ENCODE results near the gene KRT71. TPM values are rescaled to one million over a fixed set of nuclear protein-coding genes. Genes with fewer than 3 reads are reported as not detected.
"Not testable (repeated sequence)": the region's sequence is repeated elsewhere in the genome, so short reads cannot be mapped to it uniquely, and the experiment has no call there.

Gene KRT71
- total RNA-seq, 2 experiments from 2014 or later, result not detected

DNA sequence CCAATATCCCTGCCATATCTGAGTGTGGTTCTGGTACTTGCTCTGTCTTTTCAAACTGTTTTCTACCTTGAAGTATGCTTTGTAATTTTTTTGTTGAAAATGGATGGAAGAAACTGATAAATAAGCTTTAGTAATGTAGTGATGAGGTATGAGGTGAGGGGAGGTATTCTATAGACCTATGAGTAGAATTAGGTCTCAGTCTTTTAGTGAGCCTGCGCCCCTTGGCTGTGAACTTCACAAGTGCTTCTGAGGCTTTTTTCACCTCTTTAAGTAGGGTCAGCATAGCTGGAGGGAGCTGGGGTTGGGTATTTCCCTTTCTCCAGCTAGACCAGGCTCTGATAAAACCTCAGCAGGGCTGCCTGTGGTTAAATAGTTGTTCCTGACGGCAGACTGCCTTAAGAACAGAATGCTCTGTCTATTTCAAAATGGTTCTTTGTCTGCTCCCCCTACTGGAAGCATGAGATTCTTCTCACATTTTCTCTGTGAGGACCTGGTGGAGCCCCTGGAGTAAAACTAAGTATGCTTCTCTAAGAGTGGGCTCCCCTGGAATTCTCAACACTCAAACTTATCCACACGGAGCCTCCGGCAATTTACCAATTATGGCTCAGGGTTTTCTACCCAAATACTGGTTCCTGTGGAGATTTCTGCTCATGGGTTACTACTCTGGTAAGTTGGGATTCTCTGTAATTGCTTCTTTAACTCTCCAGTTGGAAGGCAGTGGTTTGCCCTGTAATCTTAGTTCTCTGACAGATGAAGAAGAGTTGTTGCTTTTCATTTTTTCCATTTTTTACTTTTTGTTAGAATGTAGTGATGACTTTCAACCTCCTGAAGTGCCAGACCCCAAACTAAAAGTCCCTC is 45.9 kb downstream of the KRT71 start:
- intact Hi-C loops (cut with micrococcal nuclease), result no loop called here
- Mint-ChIP-seq H3K27me3 (peaks cover 31% of the 10 kb centered on the region), H3K27ac (no peak overlapping the region), H3K36me3 (ENCODE audit: low read depth) (no peaks in the 10 kb centered on the region), H3K4me1 (ENCODE audit: low read depth) (no peaks in the 10 kb centered on the region), H3K4me3 (no peak overlapping the region), H3K9me3 (peaks cover 6% of the 10 kb centered on the region)
- ChIA-PET CTCF (interaction anchor here (0.6 to 1.4 kb wide), 9 partner anchors 23 to 474 kb away, joined by 3 to 4 read pairs (median 3); no protein-coding TSS in a partner anchor), POLR2A (no interaction called here)
- ATAC-seq (peak; percentile 37), DNase-seq (no peak)
- TF ChIP-seq, protein P1, sequence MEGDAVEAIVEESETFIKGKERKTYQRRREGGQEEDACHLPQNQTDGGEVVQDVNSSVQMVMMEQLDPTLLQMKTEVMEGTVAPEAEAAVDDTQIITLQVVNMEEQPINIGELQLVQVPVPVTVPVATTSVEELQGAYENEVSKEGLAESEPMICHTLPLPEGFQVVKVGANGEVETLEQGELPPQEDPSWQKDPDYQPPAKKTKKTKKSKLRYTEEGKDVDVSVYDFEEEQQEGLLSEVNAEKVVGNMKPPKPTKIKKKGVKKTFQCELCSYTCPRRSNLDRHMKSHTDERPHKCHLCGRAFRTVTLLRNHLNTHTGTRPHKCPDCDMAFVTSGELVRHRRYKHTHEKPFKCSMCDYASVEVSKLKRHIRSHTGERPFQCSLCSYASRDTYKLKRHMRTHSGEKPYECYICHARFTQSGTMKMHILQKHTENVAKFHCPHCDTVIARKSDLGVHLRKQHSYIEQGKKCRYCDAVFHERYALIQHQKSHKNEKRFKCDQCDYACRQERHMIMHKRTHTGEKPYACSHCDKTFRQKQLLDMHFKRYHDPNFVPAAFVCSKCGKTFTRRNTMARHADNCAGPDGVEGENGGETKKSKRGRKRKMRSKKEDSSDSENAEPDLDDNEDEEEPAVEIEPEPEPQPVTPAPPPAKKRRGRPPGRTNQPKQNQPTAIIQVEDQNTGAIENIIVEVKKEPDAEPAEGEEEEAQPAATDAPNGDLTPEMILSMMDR (IDR thresholded peaks at IDR 0.05), result peak; percentile 57

- CTCF ChIA-PET, result no interaction called here
- intact Hi-C loops (cut with micrococcal nuclease), result no loop called here
- H3K9me3 Mint-ChIP-seq, result no peaks in the 10 kb centered on the region
Measured at GRCh38 chr12:52502877-52503276, 50.1 kb downstream of the KRT71 start.

GRCh38 chr12:52501490-52501889 is 51.5 kb downstream of the KRT71 start:
- peaks cover 20% of the 10 kb centered on the region for H3K27me3 Mint-ChIP-seq
- H3K4me3 Mint-ChIP-seq, result no peak overlapping the region
- intact Hi-C loops (cut with micrococcal nuclease), result no loop called here
- H3K27ac Mint-ChIP-seq, result no peak overlapping the region
- ATAC-seq, result no peak
- no peaks in the 10 kb centered on the region for H3K4me1 Mint-ChIP-seq (ENCODE audit: low read depth)
- CTCF ChIA-PET, result no interaction called here
- POLR2A ChIA-PET, result no interaction called here
- H3K9me3 Mint-ChIP-seq, result no peaks in the 10 kb centered on the region
- TF ChIP-seq, protein P1 (IDR thresholded peaks at IDR 0.05), result no peak
- DNase-seq, result no peak
- no peaks in the 10 kb centered on the region for H3K36me3 Mint-ChIP-seq (ENCODE audit: low read depth)

More at GRCh38 chr12:52502877-52503276, 50.1 kb downstream of the KRT71 start:
- ATAC-seq, result no peak
- Mint-ChIP-seq H3K4me3 (no peak overlapping the region), H3K27me3 (peaks cover 26% of the 10 kb centered on the region), H3K36me3 (ENCODE audit: low read depth) (no peaks in the 10 kb centered on the region), H3K4me1 (ENCODE audit: low read depth) (no peaks in the 10 kb centered on the region), H3K27ac (no peak overlapping the region)
- no peak for DNase-seq
- POLR2A ChIA-PET, result interaction anchor here (0.7 kb wide), 1 partner anchor 355 kb away, joined by 3 read pairs; no protein-coding TSS in a partner anchor
- TF ChIP-seq, protein P1 (IDR thresholded peaks at IDR 0.05), result no peak

GRCh38 chr12:52500574-52500973 is 52.4 kb downstream of the KRT71 start:
- DNase-seq; H3K4me3 Mint-ChIP-seq; intact Hi-C loops (cut with micrococcal nuclease); POLR2A ChIA-PET; H3K27ac Mint-ChIP-seq; CTCF ChIA-PET; H3K36me3 Mint-ChIP-seq (ENCODE audit: low read depth); H3K9me3 Mint-ChIP-seq; H3K4me1 Mint-ChIP-seq (ENCODE audit: low read depth); ATAC-seq: not testable (repeated sequence)
- H3K27me3 Mint-ChIP-seq, result peaks cover 16% of the 10 kb centered on the region

DNA sequence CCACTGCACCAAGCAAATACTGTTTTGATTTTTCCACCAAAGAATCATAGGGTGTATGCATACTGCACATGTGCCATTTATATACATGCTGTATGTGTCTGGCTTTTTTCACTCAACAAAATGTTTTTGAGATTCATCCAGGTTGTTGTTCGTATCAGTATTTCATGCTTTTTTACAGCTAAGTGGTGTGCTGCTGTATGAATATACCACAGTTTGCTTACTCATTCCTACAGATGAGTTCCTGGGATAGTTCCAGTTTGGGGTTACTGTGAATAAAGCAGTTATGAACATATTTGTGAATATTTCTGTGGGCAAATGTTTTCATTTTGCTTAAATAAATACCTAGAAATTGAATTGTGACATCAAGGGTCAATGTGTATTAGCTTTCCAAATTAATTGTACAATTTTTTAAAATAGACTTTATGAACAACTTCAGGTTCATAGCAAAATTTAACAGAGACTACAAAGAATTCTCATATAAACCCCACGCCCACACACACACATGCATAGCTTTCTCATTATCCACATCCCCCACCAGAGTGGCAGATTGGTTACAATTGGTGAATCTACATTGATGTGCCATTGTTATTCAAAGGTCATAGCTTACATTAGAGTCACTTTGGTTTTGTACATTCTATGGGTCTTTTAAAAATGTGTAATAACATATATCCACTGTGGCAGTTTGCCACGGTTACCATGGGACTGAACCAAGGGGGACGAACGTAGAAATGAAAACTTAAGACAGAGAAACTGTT is 53.0 kb downstream of the KRT71 start:
- H3K4me1 Mint-ChIP-seq (ENCODE audit: low read depth), result no peaks in the 10 kb centered on the region
- H3K9me3 Mint-ChIP-seq, result no peaks in the 10 kb centered on the region
- no peak overlapping the region for H3K4me3 Mint-ChIP-seq
- H3K36me3 Mint-ChIP-seq (ENCODE audit: low read depth), result no peaks in the 10 kb centered on the region
- intact Hi-C loops (cut with micrococcal nuclease), result no loop called here
- ChIA-PET POLR2A (no interaction called here), CTCF (no interaction called here)
- no peak overlapping the region for H3K27ac Mint-ChIP-seq
- H3K27me3 Mint-ChIP-seq, result peaks cover 16% of the 10 kb centered on the region
- peak; percentile 8 for DNase-seq
- TF ChIP-seq, protein P1 (IDR thresholded peaks at IDR 0.05), result no peak
- no peak for ATAC-seq

All from activated CD8-positive, alpha-beta T cell treated with anti-CD3 and anti-CD28 coated beads for 36 hours (primary cell).